GM19397 (cell line): ENCODE results near the gene ADH5.
A peak's percentile ranks its signal among the peaks of the same experiment; 100 is the strongest.
"Not testable (repeated sequence)": the region's sequence is repeated elsewhere in the genome, so short reads cannot be mapped to it uniquely, and the experiment has no call there.

Source experiments
- ATAC-seq: cut with Tn5 transposase; IDR thresholded peaks from one replicate; pipeline ENCODE4 v1.9.1; 2021; ENCODE audit warnings: mild to moderate bottlenecking, moderate library complexity; ENCODE audit not compliant: unreplicated experiment

The ADH5 gene

DNA sequence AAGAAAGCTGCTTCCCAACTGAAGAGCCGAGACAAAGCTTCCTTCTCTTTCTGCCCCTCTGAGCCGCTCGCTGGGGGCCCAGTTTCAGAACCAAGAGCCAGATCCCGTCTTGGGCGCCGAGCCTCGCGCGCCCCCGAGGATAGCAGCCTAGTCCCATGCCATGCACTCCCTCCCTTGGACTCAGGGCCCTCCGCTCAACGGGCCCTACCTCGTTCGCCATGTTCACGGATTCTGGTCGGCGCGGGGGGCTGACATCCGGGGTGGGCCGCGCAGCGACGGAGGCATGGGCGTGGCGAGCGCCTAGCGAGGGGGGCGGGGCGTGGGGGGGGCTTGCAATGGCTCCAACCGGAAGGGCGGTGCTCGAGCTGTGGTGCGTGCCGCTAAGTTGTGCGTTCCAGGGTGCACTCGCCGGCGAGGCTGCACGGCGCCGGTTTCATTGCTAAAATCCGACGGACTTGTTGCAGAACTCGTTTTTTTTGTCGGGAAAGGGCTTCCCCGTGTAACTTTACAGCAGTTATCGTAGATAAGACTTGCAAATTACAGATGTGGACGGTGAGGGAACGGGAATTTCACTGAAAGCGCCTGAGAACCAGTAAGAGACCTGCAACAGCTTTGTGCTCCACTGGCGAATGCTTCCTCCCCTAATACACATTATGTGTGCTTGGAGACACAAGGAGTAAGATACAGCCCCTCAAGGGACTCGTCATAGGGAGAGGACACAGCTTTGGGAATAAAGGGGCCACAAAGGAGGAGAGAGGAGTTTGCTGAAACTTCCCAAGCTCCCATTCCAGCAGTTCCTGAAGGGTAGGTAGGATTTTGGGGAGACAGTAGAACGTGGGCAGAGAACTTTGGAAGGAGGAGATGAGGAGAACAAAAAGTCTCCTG, at the start of gene ADH5:
ADH5 (minus strand) TSS at position 308 of the 885 bp plus-strand sequence; CDS start at position 220, 88 bp downstream.
- peak; percentile 91 for ATAC-seq

DNA sequence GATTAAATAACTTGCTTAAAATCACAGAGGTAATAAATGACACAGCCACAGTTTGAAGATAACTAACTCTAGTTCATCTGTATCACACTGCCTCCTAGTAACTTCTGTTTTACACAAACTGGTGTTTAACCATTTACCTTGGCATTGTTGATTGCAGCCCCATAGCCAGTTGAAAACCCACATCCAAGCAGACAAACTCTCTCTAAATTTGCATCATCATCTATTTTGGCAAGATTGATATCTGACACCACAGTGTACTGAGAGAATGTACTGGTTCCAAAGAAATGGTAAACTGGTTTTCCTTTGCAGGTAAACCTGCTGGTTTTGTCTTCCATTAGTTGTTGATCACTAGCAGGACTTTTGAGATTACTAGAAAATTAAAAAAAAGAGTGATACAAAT, 47.7 kb upstream of the ADH5 start:
- ATAC-seq, result no peak

DNA sequence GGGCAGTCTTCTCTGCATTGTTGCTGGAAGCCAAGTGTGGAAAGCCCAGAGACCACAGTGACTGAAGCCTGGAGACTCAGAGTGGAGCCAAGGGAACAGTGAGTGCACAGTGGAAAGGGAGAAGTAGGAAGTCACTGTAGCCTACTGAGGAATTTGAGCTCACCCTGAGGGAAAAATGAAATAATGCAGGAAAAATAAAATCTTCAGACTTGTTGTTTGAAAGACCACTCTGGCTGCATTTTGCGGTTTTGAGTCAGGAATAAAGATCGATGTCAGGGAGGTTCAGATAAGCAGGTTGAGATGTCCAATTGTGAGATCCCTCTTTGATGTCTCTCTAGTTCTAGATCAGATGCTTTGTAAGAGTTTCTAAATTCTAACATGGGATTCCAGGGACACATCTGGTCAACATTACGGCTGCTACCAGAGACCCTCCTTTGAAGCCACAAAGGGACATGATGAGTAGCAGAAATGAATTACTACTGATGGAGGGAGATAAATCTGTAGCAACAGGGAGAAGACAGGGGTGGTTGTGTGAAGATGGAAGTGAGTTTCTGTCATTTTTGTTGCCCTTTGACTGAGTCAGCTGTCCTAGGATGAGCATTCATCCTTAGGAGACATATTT, 47.1 kb upstream of the ADH5 start:
- ATAC-seq, result no peak

DNA sequence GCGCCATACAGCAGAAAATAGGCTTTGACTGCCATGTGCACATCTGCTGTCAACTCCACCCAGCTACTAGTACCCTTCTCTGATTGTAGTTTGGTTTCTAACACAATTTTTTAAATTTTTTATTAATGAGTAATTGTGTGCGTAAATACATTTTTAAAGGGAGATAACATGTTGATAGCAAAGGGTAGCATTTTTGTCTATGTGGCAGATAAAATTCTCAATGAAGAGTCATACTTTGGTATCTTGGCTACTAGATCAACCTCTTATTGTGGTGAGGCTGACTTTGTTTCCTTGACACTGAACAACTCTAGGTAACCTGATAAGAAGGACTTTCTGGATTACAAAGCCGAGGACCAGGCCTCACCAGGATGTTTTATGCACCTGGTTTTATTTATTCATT, 46.0 kb upstream of the ADH5 start:
- no peak for ATAC-seq

DNA sequence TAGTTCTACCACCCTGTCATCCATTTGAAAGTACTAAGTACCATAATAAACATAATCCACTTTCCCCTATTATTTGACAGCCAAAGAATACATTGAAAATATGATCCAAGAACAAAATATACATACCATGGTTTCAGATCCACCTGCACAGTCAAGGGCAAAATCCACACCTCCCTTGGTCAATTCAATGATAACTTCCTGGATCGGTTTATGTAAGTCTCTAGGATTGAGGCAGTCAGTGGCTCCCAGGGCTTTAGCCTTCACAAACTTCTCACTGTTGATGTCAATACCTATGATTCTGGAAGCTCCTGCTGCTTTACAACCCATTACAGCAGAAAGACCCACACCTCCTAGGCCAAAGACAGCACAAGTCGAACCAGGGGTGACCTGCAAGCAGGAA, 42.8 kb upstream of the ADH5 start:
- ATAC-seq, result no peak

DNA sequence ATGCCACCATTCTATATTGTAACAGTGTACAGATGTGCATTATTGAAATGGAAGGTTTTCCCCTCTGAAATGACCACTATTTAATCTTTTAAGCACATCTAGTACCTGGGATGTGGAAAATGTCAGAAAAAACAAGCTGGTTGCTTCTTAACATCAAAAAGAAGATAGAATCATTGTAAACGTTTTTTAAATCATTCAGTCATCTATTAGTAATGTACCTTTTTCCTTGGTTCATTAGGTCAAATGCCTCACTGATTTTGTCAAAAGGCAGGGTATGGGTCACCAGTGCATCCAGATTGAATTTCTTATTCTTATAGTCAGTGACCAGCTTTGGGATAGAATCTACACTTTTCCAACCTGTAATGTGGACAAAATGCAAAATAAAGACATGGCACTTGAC, 37.8 kb upstream of the ADH5 start:
- ATAC-seq, result no peak

DNA sequence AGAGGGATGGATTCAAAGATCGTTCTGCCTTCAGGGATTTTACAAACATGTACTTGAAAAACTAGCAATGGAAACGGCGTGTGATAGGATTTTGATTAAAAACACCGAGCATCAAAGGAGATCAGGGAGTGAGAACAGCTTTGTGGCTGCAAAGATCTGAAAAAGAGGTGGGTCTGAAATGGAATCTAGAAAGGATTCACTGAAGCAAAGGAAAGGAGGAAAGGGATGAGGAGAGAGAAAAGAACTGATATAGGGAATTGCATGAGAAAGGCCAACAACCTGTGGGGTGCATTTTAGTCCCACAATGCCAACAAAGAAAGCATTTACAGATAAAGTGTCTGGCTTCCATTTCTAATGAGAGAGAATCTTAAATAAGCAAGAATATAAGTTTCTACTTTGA, 32.4 kb upstream of the ADH5 start:
- ATAC-seq, result no peak

DNA sequence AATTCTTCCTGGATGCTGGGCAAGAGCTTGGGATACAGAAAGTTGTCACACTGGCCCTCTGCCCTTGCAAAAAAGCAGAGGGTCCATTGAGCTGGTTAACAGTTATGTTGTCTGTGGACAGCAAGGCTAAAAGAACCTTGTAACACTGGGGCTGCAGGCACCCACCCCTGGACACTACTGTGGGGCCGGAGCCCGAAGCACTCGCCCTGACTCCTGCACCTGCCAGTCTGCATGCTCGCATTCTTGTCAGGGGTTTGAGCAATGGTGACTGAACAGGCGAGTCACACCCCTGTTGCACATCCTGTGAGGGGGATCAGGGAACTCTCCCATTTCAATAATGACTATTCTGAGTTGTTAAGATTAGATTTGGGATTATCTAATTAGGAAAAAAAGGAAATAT, 31.9 kb upstream of the ADH5 start:
- ATAC-seq, result no peak

DNA sequence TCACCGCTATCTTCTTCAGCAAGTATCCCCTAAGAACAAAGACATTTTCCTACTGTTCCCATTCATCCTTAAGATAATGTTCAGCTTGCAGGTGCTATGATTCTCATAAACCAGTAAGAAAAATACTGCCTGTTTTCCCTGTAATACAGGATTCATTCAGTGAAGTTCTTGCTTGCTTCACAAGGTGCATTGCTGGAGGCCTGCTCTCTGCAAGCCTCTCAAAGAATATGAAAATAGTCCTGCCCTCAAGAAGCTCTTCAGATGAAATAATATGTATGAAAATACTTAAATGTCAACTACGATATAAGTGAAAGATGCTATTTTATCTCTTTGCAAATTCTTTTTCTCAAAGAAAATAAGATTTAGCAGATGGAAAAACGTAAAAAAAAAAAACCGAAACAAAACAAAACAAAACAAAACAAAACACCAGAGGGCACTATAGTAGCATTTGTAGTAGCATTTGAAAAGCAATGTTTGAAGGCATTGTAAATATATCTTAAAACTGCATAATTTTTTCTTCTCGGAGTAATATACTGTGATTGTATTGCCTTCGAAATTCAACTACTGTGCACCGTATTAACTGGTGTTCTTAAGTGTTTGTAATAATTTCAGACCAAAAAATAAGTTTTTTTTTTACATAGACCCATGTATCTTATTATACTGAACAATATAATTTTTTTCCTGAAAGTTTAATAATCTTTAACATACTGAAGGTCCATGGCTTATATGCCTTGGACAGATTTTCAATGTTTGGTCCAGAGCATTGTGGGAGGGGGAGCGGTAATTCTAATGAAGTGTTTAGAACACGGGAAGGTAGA, 29.5 kb upstream of the ADH5 start:
- no peak for ATAC-seq

DNA sequence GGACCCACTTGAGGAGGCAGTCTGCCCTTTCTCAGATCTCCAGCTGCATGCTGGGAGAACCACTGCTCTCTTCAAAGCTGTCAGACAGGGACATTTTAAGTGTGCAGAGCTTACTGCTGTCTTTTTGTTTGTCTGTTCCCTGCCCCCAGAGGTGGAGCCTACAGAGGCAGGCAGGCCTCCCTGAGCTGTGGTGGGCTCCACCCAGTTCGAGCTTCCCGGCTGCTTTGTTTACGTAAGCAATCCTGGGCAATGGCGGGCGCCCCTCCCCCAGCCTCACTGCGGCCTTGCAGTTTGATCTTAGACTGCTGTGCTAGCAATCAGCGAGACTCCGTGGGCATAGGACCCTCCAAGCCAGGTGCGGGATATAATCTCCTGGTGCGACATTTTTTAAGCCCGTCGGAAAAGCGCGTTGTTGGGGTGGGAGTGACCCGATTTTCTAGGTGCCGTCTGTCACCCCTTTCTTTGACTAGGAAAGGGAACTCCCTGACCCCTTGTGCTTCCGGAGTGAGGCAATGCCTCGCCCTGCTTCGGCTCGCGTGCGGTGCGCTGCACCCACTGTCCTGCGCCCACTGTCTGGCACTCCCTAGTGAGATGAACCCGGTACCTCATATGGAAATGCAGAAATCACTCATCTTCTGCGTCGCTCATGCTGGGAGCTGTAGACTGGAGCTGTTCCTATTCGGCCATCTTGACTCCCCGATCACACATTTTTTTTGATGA, 28.7 kb upstream of the ADH5 start:
- ATAC-seq, result not testable (repeated sequence)

DNA sequence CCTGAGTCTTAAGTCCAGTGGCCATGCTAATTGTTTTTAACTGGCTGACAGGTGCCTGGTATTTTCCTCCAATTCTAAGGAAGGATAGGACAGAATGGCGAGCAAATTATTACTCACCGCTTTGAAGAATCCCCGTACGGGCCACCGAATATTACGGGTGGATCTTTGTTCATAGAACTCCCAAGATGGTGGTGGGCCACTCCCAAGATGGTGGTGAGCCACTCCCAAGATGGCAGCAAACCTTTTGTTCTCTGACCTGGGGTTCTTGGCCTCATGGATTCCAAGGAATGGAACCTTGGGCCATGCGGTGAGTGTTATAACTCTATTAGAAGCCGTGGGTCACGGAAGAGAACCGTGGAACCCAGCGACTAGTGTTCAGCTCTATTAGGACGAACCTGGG, 20.7 kb upstream of the ADH5 start:
- ATAC-seq, result not testable (repeated sequence)

DNA sequence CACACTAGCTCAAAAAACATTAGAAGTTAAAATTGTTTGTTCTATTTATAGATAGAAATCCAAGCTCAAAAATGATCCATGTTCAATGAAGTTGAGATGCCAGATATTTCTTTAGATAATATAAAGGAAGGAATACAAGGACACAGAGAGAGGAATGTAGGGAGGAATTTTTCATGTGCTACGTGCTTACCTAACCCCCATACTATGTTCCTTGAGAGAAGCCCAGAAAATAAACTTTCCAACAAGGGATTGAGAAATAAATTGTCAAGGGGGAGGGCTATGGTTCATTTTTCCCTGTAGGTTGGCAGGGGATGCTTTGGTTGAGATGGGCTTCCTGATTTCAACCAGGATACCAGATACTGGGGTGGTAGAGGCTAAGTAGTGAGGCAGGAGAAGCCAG, 15.6 kb upstream of the ADH5 start:
- ATAC-seq, result no peak

DNA sequence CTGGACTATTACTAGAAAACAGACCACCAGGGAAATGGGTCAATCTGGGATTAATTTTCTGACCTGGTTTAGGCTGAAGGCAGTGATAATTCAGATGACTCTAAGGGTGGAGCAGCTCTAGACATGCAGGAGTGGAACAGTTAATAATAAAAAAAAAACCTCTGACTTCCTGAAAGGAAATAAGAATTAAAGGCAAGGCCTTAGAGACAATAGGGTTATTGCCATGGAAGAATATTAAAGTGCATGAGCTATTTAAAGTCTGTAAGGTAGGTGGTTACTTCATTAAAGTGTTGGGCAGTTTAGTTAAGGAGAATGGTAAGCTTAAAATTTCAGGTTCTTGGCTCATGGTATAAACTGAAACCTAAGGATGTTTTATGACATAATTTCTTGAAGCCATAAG, 14.6 kb upstream of the ADH5 start:
- no peak for ATAC-seq

DNA sequence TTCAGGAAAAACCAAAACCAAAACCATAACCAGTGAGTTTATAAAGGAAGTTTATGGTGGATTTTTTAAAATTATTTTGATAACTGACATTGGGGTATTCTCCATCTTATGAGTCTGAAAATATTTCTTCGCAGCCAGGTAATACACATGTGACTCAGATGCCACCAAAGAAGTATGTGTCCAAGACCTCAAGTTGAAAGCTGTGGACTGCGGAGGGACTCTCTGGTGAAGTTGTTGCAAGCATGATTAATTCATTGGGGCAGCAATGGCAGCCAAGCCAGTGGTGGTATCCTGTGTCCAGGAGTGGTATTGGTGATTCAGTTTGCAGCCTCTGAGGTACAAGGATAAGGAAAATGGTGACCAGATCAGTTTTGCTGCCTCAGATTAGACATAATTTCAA, 14.0 kb upstream of the ADH5 start:
- no peak for ATAC-seq

DNA sequence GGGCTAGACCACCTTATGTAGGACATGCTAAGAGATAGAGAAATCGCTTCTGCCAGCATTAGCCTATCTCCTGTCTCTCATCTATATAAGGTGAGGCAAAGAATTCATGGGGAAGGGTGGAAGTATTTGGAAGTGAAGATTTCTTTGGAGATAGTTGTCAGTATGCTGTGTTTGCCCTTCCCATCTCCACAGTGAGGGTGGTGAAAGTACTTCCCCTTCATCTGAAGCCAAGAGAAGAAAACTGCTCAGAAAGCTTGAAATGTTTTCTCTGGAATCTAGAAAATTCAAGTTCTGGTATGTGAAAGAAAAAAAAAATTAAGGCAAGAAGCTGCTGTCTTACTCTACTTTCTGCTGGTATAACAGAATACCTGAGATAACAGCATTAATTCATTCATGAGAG, 12.3 kb upstream of the ADH5 start:
- no peak for ATAC-seq

DNA sequence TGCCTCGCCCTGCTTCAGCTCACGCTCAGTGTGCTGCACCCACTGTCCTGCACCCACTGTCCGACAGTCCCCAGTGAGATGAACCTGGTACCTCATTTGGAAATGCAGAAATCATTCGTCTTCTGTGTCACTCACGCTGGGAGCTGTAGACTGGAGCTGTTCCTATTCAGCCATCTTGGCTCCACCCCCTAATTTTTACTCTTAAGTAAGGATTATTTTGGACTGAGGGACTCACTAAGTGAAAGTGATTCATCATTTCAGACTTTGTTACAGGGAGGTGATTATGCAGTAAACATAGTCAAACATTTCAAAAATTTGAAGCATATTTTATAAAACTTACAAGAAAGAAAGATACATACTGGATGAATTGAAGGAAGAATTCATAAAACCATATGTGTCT, 11.2 kb upstream of the ADH5 start:
- not testable (repeated sequence) for ATAC-seq

DNA sequence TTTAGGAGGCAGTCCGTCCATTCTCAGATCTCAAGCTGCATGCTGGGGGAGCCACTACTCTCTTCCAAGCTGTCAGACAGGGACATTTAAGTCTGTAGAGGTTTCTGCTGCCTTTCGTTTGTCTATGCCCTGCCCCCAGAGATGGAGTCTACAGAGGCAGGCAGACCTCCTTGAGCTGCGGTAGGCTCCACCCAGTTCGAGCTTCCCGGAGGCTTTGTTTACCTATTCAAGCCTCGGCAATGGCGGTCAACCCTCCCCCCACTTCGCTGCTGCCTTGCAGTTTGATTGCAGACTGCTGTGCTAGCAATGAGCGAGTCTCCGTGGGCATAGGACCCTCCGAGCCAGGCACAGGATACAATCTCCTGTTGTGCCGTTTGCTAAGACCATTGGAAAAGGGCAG, 10.7 kb upstream of the ADH5 start:
- no peak for ATAC-seq

DNA sequence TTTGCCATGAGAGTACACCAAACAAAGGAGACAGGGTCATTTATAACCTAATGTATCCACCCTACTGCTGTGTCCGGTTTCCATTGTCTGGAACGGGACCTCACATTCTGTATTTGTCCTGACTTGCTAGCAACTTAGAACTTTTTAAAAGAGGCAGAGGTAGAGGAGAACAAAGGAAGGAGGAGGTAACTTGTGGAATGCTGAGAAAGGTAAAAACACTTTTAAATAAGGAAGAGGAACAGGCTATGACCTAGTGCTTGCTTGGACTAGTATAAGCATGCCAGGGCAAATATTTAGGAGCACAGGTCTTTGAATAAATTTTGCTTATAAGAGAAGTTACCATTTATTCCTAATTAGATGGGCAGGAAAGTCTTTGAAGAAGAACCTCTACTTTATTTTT, 3.3 kb upstream of the ADH5 start:
- ATAC-seq, result not testable (repeated sequence)

DNA sequence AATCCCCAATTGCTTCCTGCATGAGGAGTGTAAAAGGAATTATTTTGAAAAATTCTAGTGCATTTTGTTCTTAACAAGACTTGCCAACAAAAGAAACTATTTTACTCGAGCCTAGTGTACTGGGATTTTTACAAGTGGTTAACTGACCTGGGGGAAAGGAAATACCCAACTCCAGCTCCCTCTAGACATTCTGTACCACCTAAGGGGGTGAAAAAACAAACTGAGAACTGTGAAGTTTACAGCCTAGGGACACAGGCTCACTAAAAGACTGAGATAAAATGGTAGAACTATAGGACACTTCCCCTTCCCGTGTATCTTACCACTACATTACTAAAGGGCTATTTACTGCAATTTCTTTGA, 2.6 kb upstream of the ADH5 start:
- ATAC-seq, result no peak

DNA sequence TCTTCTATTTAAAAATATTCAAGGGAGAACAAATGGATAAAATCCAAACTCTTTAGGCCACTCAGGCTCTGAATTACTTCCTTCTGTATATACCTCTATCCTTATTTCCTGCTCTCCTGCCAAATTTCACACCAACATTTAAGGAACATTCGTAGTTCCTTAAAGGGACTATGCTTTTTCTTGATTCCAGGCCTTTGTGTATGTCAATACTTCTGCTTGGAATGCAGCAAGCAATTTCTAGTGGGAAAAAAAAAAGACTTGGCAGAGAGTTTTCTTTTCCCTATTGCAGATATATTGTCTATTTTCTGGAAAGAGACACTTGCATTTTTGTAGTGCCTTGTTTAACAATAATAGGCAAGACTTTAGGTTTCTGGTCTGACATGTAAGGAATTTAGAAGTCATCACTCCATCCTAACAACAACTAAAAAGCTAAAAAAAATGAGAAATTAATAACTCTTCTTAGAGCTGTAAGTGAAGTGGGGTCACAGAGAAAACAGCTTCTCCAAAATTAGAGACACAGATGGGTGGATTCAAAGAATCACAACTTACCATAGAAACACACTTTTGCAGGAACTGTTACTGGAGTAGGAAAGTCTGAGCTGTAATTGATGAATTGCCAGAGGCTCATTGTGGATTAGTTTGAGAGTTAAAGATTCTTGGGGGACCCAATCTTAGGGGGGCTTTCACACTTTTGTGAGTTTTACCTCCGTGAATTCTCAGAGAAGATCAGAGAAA, 2.1 kb upstream of the ADH5 start:
- ATAC-seq, result no peak
